H1 (cell line): ENCODE data around the gene MRPL9. TPM values are rescaled to one million over a fixed set of nuclear protein-coding genes. Genes with fewer than 3 reads are reported as not detected.
A peak's percentile ranks its signal among the peaks of the same experiment; 100 is the strongest.

Experiments used
- CTCF ChIA-PET: fragments of 300-600 bp; sonication (Branson Sonifier 250); formaldehyde crosslinking; loops from one replicate; lab custom pipeline; 2021; ENCODE audit not compliant: partially characterized antibody; lab: Charles Lee
- POLR2A ChIA-PET: fragments of 300-600 bp; sonication (Branson Sonifier 250); formaldehyde crosslinking; loops from one replicate; lab custom pipeline; 2021; ENCODE audit warnings: inconsistent platforms; ENCODE audit not compliant: partially characterized antibody; lab: Charles Lee
- DNase-seq, 2 experiments: peaks; one replicate each; pipeline versions ENCODE4 v3.0.0 to v3.0.0-alpha.2; 2010 to 2022; ENCODE audit warnings: low spot score in 2 of 2, low read depth in 1 of 2, mixed read lengths in 1 of 2
- FAIRE-seq: peaks from 2 replicates; lab custom pipeline; 2011; peaks lifted over from hg19 to GRCh38; lab: Jason Lieb, UNC
- H2AFZ ChIP-seq: 2 replicates; pipeline ENCODE4 v1.8.1; 2012; ENCODE audit warnings: low read length, inconsistent platforms
- H2AK5ac ChIP-seq: 2 replicates; pipeline ENCODE4 v1.6.1; 2013; ENCODE audit warnings: low read depth, low read length
- H2BK120ac ChIP-seq: replicated peaks from 2 replicates; pipeline ENCODE3; 2013; ENCODE audit warnings: low read depth, low read length, inconsistent platforms
- H2BK12ac ChIP-seq: 2 replicates; pipeline ENCODE4 v1.6.1; 2013; ENCODE audit warnings: low read depth, low read length
- H2BK15ac ChIP-seq: 2 replicates; pipeline ENCODE4 v1.6.1; 2013; ENCODE audit warnings: low read length
- H2BK20ac ChIP-seq: 2 replicates; pipeline ENCODE4 v1.6.1; 2013; ENCODE audit warnings: low read length
- H2BK5ac ChIP-seq: 2 replicates; pipeline ENCODE4 v1.6.1; 2013; ENCODE audit warnings: low read depth, low read length
- H3K14ac ChIP-seq: 2 replicates; pipeline ENCODE4 v1.6.1; 2013; ENCODE audit warnings: inconsistent platforms; ENCODE audit not compliant: insufficient read length
- H3K18ac ChIP-seq: 2 replicates; pipeline ENCODE4 v1.6.1; 2013; ENCODE audit warnings: low read length; ENCODE audit errors: extremely low read depth
- H3K23ac ChIP-seq: 2 replicates; pipeline ENCODE4 v1.6.1; 2013; ENCODE audit warnings: inconsistent platforms; ENCODE audit not compliant: insufficient read length
- H3K23me2 ChIP-seq: 2 replicates; pipeline ENCODE4 v1.6.1; 2013; ENCODE audit warnings: low read depth, low read length
- H3K27ac ChIP-seq: 2 replicates; pipeline ENCODE4 v1.6.1; 2011; ENCODE audit warnings: low read depth, low read length, inconsistent platforms
- H3K27me3 ChIP-seq, 4 experiments: replicated peaks in 1 of 4; 1 replicate in 1 of 4; 2 replicates in 3 of 4; pipeline versions ENCODE4 v1.6.1 to v1.8.1; 2011 to 2013; ENCODE audit warnings: low read length in 3 of 4, mild to moderate bottlenecking in 3 of 4, inconsistent platforms in 2 of 4, mixed read lengths in 2 of 4, moderate library complexity in 1 of 4; ENCODE audit not compliant: control insufficient read depth in 3 of 4, insufficient read depth in 3 of 4; ENCODE audit errors: extremely low read depth in 1 of 4
- H3K36me3 ChIP-seq, 4 experiments: 2 replicates each; pipeline versions ENCODE4 v1.6.1 to v1.8.1; 2011 to 2013; ENCODE audit warnings: mild to moderate bottlenecking in 4 of 4, low read length in 3 of 4, moderate library complexity in 2 of 4, control low read depth in 1 of 4, inconsistent platforms in 1 of 4; ENCODE audit not compliant: insufficient read depth in 4 of 4, control insufficient read depth in 2 of 4
- H3K4ac ChIP-seq: replicated peaks from 2 replicates; pipeline ENCODE3; 2013; ENCODE audit warnings: low read length, low read depth, mixed read lengths, inconsistent platforms; ENCODE audit not compliant: insufficient read length
- H3K4me1 ChIP-seq, 4 experiments: replicated peaks in 1 of 4; 1 replicate in 1 of 4; 2 replicates in 3 of 4; pipeline versions ENCODE4 v1.6.1 to v1.8.1; 2011 to 2013; ENCODE audit warnings: low read length in 3 of 4, inconsistent platforms in 2 of 4, mixed read lengths in 1 of 4; ENCODE audit not compliant: insufficient read depth in 4 of 4, control insufficient read depth in 3 of 4
- H3K4me2 ChIP-seq, 2 experiments: 2 replicates each; pipeline versions ENCODE4 v1.6.1 to v1.8.1; 2011 to 2013; ENCODE audit warnings: low read depth in 2 of 2, low read length in 2 of 2, control low read depth in 1 of 2, inconsistent platforms in 1 of 2, mild to moderate bottlenecking in 1 of 2; ENCODE audit not compliant: insufficient read depth in 1 of 2
- H3K4me3 ChIP-seq, 4 experiments: fragments of 200-600, 300-600 bp in 1 of 4; sonication (generic), shearing (Covaris generic), sonication (Bioruptor Twin) in 1 of 4; 2 replicates each; pipeline versions ENCODE4 v1.5.1 to v1.8.1; 2011 to 2016; ENCODE audit warnings: low read length in 4 of 4, low read depth in 3 of 4, control low read depth in 2 of 4, inconsistent platforms in 2 of 4, mild to moderate bottlenecking in 2 of 4, mixed read lengths in 1 of 4, moderate library complexity in 1 of 4; ENCODE audit not compliant: insufficient read depth in 2 of 4; ENCODE audit errors: extremely low read depth in 1 of 4
- H3K56ac ChIP-seq: replicated peaks from 2 replicates; pipeline ENCODE3; 2013; ENCODE audit warnings: low read depth, mild to moderate bottlenecking, mixed read lengths, low read length, inconsistent platforms; ENCODE audit not compliant: insufficient read length
- H3K79me1 ChIP-seq: 2 replicates; pipeline ENCODE4 v1.6.1; 2013; ENCODE audit warnings: low read depth, low read length, control low read depth
- H3K79me2 ChIP-seq, 2 experiments: 2 replicates each; pipeline versions ENCODE4 v1.6.1 to v1.8.1; 2012 to 2013; ENCODE audit warnings: low read length in 2 of 2, mild to moderate bottlenecking in 2 of 2, inconsistent platforms in 1 of 2; ENCODE audit not compliant: insufficient read depth in 2 of 2, control insufficient read depth in 1 of 2
- H3K9ac ChIP-seq, 4 experiments: replicated peaks in 1 of 4; 1 replicate in 1 of 4; 2 replicates in 3 of 4; pipeline versions ENCODE4 v1.6.1 to v1.8.1; 2011 to 2013; ENCODE audit warnings: low read depth in 3 of 4, low read length in 3 of 4, control low read depth in 2 of 4, mild to moderate bottlenecking in 2 of 4, moderate library complexity in 2 of 4, inconsistent platforms in 1 of 4; ENCODE audit errors: extremely low read depth in 1 of 4
- H3K9me3 ChIP-seq, 2 experiments: 2 replicates each; pipeline versions ENCODE4 v1.6.1 to v1.8.1; 2012 to 2013; ENCODE audit warnings: mild to moderate bottlenecking in 2 of 2, moderate library complexity in 2 of 2, control low read depth in 1 of 2, inconsistent platforms in 1 of 2, low read depth in 1 of 2, low read length in 1 of 2, mixed read lengths in 1 of 2; ENCODE audit not compliant: insufficient read depth in 2 of 2
- H4K20me1 ChIP-seq, 2 experiments: replicated peaks in 1 of 2; 2 replicates each; pipeline versions ENCODE3 to v1.8.1; 2011 to 2013; ENCODE audit warnings: inconsistent platforms in 2 of 2, low read length in 2 of 2, mild to moderate bottlenecking in 1 of 2; ENCODE audit not compliant: insufficient read depth in 2 of 2, control insufficient read depth in 1 of 2
- H4K5ac ChIP-seq: 2 replicates; pipeline ENCODE4 v1.6.1; 2013; ENCODE audit warnings: low read length, low read depth, mixed read lengths, inconsistent platforms; ENCODE audit not compliant: insufficient read length
- H4K8ac ChIP-seq: 2 replicates; pipeline ENCODE4 v1.8.0; 2013; ENCODE audit warnings: mild to moderate bottlenecking, moderate library complexity, low read length, inconsistent platforms; ENCODE audit not compliant: insufficient read depth; ENCODE audit errors: extremely low read depth
- H4K91ac ChIP-seq: replicated peaks from 2 replicates; pipeline ENCODE3; 2013; ENCODE audit warnings: low read length, mixed read lengths, inconsistent platforms; ENCODE audit not compliant: insufficient read length
- ASH2L ChIP-seq: fragments of 200-600, 300-600 bp; sonication (generic); IDR thresholded peaks from one replicate; pipeline ENCODE4 v1.7.1; 2017; ENCODE audit warnings: low read length
- CEBPB ChIP-seq: IDR thresholded peaks from 2 replicates; pipeline ENCODE4 v1.6.1; 2012; ENCODE audit warnings: low read depth, low read length
- EZH2 ChIP-seq: fragments of 200-600 bp; sonication (generic); IDR thresholded peaks from 2 replicates; pipeline ENCODE4 v1.7.1; 2012; ENCODE audit warnings: low read depth, mild to moderate bottlenecking, moderate library complexity, low read length, inconsistent platforms; ENCODE audit not compliant: severe bottlenecking
- HDAC2 ChIP-seq, 2 experiments: fragments of 300-600 bp in 1 of 2; sonication (generic) in 1 of 2; IDR thresholded peaks; 2 replicates each; pipeline ENCODE4 v1.6.1; 2011 to 2012; ENCODE audit warnings: low read depth in 2 of 2, low read length in 2 of 2, mild to moderate bottlenecking in 2 of 2, moderate library complexity in 2 of 2, borderline replicate concordance in 1 of 2, inconsistent platforms in 1 of 2
- JUND ChIP-seq: IDR thresholded peaks from 2 replicates; pipeline ENCODE4 v1.6.1; 2011; ENCODE audit warnings: mild to moderate bottlenecking, improper control_type of control experiment, low read length
- SAP30 ChIP-seq: fragments of 300-600 bp; sonication (generic); IDR thresholded peaks from 2 replicates; pipeline ENCODE4 v1.7.1; 2012; ENCODE audit warnings: low read length, moderate library complexity, mild to moderate bottlenecking, inconsistent platforms; ENCODE audit not compliant: insufficient read depth, insufficient replicate concordance
- SIN3A ChIP-seq, 2 experiments: IDR thresholded peaks in 1 of 2; conservative IDR thresholded peaks in 1 of 2; 2 replicates each; pipeline ENCODE4 v1.6.1; 2011 to 2012; ENCODE audit warnings: low read length in 2 of 2, improper control_type of control experiment in 1 of 2, low read depth in 1 of 2, mild to moderate bottlenecking in 1 of 2
- SP1 ChIP-seq: IDR thresholded peaks from 2 replicates; pipeline ENCODE4 v1.6.1; 2011; ENCODE audit warnings: low read depth, low read length
- TEAD4 ChIP-seq: IDR thresholded peaks from 2 replicates; pipeline ENCODE4 v1.6.1; 2012; ENCODE audit warnings: low read depth, low read length, inconsistent platforms, mixed read lengths
- WGBS, 2 experiments: shearing (Covaris generic) in 1 of 2; methylation state at CpG; one replicate each; pipeline versions ENCODE4 v1.1.6 to v1.1.7; 2013 to 2015; ENCODE audit warnings: low lambda C conversion rate in 2 of 2, mixed read lengths in 2 of 2, inconsistent platforms in 1 of 2, low coverage in 1 of 2, missing lambda C conversion rate in 1 of 2; ENCODE audit not compliant: insufficient replicate concordance in 2 of 2, insufficient coverage in 1 of 2, insufficient read length in 1 of 2; ENCODE audit errors: extremely low coverage in 1 of 2, missing lambda C conversion rate in 1 of 2; 5-methylcytosine and 5-hydroxymethylcytosine counted together
- polyA plus RNA-seq, 7 experiments: library from polyadenylated mRNA; depleted of rRNA in 3 of 7; stranded (reverse) in 5 of 7; unstranded in 2 of 7; fragments of >200 nt in 5 of 7; fragments of 200-250 nt in 2 of 7; gene quantifications; 1 replicate in 5 of 7; 2 replicates in 1 of 7; 4 replicates in 1 of 7; pipeline versions ENCODE4 v1.2.1 to v1.2.3, GENCODE V29; 2011 to 2013; ENCODE audit warnings: missing spikeins in 2 of 7, mixed read lengths in 2 of 7
- total RNA-seq: library from RNA; stranded (reverse); fragmentation: NEBNext Ultra II Directional; extraction: Animal tissue kit (Norgen Biotek cat#: 25700); gene quantifications from 2 replicates; pipeline ENCODE4 v1.2.1, GENCODE V29; 2021

Gene MRPL9
- total and polyA plus RNA-seq, 2 of the 8 experiments (the other 6 are each of a cell fraction or from before 2014, with no cell fraction given): 74.9 to 113 TPM

- 15% methylated on average over 23 of the region's 27 CpGs; no CpG with 5 or more reads in 1 of the 2 experiments for WGBS, 2 experiments
- peak in 1 of 2 experiments; percentile 81 for DNase-seq
- H3K79me1 ChIP-seq: no peaks in the 10 kb centered on the region; the same call in 1 of the 2 replicates
- H2AFZ ChIP-seq: 0 out of 2 replicates have a peak within 1 kb of the TSS, but pooled peaks have one; percentile 16
- H3K27ac ChIP-seq: peak within 1 kb of the TSS; percentile 95
- H2BK12ac ChIP-seq: no peak within 1 kb of the TSS
- peaks cover 11% of the 10 kb centered on the region; the same call in 1 of the 2 replicates for H3K23me2 ChIP-seq
- H3K14ac ChIP-seq: no peak within 1 kb of the TSS
- no peak for FAIRE-seq
- ChIA-PET POLR2A (interaction anchor here (0.9 to 3.5 kb wide), 6 partner anchors 11 to 177 kb away, joined by 3 to 15 read pairs (median 3); partner anchors contain the start of genes C2CD4D, MRPL9 and TUFT1), CTCF (interaction anchor here (0.7 to 4.8 kb wide), 13 partner anchors 9 to 162 kb away, joined by 3 to 41 read pairs (median 5); no protein-coding TSS in a partner anchor)
- H3K23ac ChIP-seq: no peak within 1 kb of the TSS
- H2AK5ac ChIP-seq: no peak within 1 kb of the TSS
- no peak within 1 kb of the TSS for H2BK20ac ChIP-seq
- H3K4me3 ChIP-seq: peak within 1 kb of the TSS; percentile 29 to 60 (median 54); a peak in 7 of 8 replicates
- peaks cover 2 to 8% (median 5%) of the 10 kb centered on the region in 4 experiments for H3K4me1 ChIP-seq
- no peak within 1 kb of the TSS for H3K56ac ChIP-seq
- H4K5ac ChIP-seq: peak within 1 kb of the TSS; percentile 73
- H4K91ac ChIP-seq: no peak within 1 kb of the TSS
- H3K4ac ChIP-seq: no peak within 1 kb of the TSS
- H4K20me1 ChIP-seq: no peaks in the 10 kb centered on the region
- H3K79me2 ChIP-seq: no peaks in the 10 kb centered on the region
- peak within 1 kb of the TSS; percentile 92 for H2BK5ac ChIP-seq
- H4K8ac ChIP-seq: peak within 1 kb of the TSS; percentile 59
- peak within 1 kb of the TSS in 1 of 4 experiments; percentile 29; a peak in 3 of 7 replicates for H3K9ac ChIP-seq
- no peaks in the 10 kb centered on the region for H3K36me3 ChIP-seq
- H2BK15ac ChIP-seq: no peak within 1 kb of the TSS
- H3K27me3 ChIP-seq: peaks cover 2 to 24% (median 18%) of the 10 kb centered on the region in 4 experiments
- H3K18ac ChIP-seq: no peak within 1 kb of the TSS; the same call in 1 of the 2 replicates
- H3K4me2 ChIP-seq: peak within 1 kb of the TSS; percentile 76 to 97
- no peaks in the 10 kb centered on the region for H3K9me3 ChIP-seq
- H2BK120ac ChIP-seq: no peak within 1 kb of the TSS
- TF ChIP-seq JUND: peak; percentile 60; the same call in 1 of the 2 replicates
- no peak for TF ChIP-seq EZH2
- TF ChIP-seq SIN3A (conservative IDR thresholded peaks at IDR 0.05 in 1 of 2, IDR thresholded peaks at IDR 0.05 in 1 of 2; ENCODE audit: low read depth in 1 of 2, low read length in 2 of 2): peak; percentile 89 to 92
- TF ChIP-seq CEBPB: no peak
- peak; percentile 70 for TF ChIP-seq SP1
- peak; percentile 82 for TF ChIP-seq SAP30
- peak in 1 of 2 experiments; percentile 60; a peak in 1 of 4 replicates for TF ChIP-seq HDAC2 (IDR thresholded peaks at IDR 0.05; ENCODE audit: borderline replicate concordance in 1 of 2, low read depth in 2 of 2, low read length in 2 of 2)
- TF ChIP-seq TEAD4: no peak
- TF ChIP-seq ASH2L: peak; percentile 31
These were observed 46.3 kb downstream of the MRPL9 start, which contains the start of gene CELF3 for GRCh38 chr1:151716771-151717631. TSS of gene CELF3 (minus strand) at chr1:151716803. CDS start at chr1:151716020, 783 bp downstream.
